ENCODE data around the gene DYNC1I1.

DNA sequence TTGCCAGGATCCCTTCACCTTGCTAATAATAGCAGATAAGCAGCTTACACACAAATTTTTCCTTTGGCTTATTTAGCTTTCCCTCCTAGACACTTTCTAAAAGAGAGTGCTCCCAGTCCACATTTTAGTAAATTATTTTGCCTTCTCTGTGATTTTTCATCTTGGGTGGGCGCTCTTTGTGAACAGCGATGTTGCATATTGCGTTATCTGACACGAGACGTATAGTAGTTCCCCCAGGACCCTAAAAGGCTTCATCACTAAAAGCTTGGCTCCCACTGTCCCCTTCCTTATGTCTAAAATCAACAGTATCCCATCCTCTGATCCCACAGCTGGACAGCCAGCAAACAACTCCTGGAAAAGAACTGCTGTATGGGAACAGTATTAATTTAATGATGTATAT, 232.9 kb downstream of the DYNC1I1 start:
- TF ChIP-seq, protein P1, sequence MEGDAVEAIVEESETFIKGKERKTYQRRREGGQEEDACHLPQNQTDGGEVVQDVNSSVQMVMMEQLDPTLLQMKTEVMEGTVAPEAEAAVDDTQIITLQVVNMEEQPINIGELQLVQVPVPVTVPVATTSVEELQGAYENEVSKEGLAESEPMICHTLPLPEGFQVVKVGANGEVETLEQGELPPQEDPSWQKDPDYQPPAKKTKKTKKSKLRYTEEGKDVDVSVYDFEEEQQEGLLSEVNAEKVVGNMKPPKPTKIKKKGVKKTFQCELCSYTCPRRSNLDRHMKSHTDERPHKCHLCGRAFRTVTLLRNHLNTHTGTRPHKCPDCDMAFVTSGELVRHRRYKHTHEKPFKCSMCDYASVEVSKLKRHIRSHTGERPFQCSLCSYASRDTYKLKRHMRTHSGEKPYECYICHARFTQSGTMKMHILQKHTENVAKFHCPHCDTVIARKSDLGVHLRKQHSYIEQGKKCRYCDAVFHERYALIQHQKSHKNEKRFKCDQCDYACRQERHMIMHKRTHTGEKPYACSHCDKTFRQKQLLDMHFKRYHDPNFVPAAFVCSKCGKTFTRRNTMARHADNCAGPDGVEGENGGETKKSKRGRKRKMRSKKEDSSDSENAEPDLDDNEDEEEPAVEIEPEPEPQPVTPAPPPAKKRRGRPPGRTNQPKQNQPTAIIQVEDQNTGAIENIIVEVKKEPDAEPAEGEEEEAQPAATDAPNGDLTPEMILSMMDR (IDR thresholded peaks at IDR 0.05; ENCODE audit: insufficient read depth, low read length, poor library complexity, severe bottlenecking) = no peak
- no peak for TF ChIP-seq EZH2phosphoT487 (conservative IDR thresholded peaks at IDR 0.05; ENCODE audit: low read length)
